Cerebellar nuclear complex (tissue), 1 donor: ENCODE data around the gene RAD51AP1.

Source experiments
- DNase-seq, 2 experiments: peaks; one replicate each; lab custom pipeline; 2025; lab: John Stamatoyannopoulos, UW

Gene RAD51AP1

GRCh38 chr12:4595881-4596280 is 57.2 kb downstream of the RAD51AP1 start:
- no peak for DNase-seq

GRCh38 chr12:4603421-4603820 is 64.7 kb downstream of the RAD51AP1 start:
- no peak for DNase-seq

- no peak for DNase-seq
Observed at GRCh38 chr12:4603946-4604345, 65.3 kb downstream of the RAD51AP1 start.

- peak; percentile 2 to 61 for DNase-seq
Observed at GRCh38 chr12:4604684-4605193, 66.0 kb downstream of the RAD51AP1 start.

- DNase-seq = no peak
Observed at GRCh38 chr12:4607056-4607455, 68.4 kb downstream of the RAD51AP1 start.

- DNase-seq = no peak
Observed at GRCh38 chr12:4609071-4609470, 70.4 kb downstream of the RAD51AP1 start.
